ENCODE data around the gene PSMD9.
"Not testable (repeated sequence)": the region's sequence is repeated elsewhere in the genome, so short reads cannot be mapped to it uniquely, and the experiment has no call there.

PSMD9 gene

DNA sequence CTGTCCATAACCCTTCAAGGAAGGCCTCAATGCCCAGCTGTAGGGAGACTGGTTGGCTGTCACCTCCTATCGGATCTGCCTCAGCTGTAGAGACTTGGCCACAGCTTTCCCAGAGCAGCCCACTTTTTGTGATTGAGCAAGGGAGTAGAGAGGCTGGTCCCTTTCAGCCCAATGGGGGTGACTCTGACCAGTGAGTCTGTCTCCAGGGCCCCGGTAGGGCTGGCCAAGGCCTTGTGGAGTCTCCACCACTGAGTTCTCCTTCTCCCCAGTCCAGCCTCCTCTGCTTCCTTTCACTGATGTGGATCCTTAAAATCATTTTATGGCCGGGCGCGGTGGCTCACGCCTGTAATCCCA lies 15.4 kb upstream of the PSMD9 start:
- no peak for DNase-seq (ENCODE audit: low read depth in 1 of 2, low spot score in 1 of 2)

DNA sequence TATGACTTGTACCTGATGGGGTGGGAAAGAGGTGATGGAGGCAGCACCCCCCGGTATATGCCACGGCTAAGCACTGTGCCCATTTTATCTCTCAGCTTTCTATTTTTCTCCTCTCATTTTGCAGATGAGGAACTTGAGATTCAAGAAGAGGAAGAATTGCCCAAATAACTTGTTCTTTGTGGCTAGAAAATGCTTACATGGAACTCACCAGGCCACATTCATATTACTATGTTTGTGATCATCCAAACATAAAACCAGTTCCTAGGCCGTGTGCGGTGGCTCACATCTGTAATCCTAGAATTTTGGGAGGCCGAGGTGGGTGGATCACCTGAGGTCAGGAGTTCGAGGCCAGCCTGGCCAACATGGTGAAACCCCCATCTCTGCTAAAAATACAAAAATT lies 14.5 kb upstream of the PSMD9 start:
- DNase-seq (ENCODE audit: low read depth in 1 of 2, low spot score in 1 of 2): no peak

DNA sequence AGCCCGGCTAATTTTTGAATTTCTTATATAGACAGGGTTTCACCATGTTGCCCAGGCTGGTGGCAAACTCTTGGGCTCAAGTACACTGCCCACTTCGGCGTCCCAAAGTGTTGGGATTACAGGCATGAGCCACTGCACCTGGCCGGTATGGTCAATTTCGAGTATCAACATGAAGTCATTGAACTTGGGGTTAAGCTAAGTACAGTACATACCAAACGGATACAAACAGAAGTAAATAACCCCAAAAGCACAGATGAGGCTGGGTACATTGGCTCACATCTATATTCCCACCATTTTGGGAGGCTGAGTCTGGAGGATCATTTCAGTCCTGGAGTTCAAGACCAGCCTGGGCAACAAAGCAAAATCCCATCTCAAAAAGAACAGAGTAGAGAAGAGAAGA lies 13.0 kb upstream of the PSMD9 start:
- DNase-seq (ENCODE audit: low read depth in 1 of 2, low spot score in 1 of 2): no peak

DNA sequence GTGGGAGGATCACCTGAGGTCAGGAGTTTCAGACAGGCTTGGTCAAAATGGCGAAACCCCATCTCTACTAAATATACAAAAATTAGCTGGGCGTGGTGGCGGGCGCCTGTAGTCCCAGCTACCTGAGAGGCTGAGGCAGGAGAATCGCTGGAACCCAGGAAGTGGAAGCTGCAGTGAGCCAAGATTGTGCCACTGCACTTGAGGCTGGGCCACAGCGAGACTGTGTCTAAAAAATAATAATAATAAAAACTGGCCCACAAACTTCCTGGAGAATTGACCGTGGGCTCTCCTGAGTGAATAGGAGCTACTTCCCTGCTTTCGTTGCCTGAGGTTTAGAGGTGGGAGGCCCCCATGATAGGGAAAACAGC lies 12.5 kb upstream of the PSMD9 start:
- not testable (repeated sequence) for DNase-seq (ENCODE audit: low read depth in 1 of 2, low spot score in 1 of 2)

DNA sequence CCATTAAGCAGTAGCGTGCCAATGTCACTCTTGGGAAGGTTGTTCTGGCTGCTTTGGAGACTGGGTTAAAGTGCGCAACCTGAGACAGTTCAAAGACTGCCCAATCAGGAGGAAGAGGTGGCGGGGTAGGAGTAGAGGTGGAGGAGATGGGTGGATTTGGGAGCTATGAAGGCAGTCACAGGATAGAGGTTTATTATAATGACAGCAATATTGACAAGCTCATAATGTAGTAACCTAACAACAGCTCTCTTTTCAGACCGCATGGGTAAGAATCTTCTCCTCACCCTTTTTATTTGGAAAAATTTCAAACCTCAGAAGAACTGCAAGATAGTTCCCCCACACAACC lies 5.3 kb upstream of the PSMD9 start:
- DNase-seq (ENCODE audit: low read depth in 1 of 2, low spot score in 1 of 2): no peak

DNA sequence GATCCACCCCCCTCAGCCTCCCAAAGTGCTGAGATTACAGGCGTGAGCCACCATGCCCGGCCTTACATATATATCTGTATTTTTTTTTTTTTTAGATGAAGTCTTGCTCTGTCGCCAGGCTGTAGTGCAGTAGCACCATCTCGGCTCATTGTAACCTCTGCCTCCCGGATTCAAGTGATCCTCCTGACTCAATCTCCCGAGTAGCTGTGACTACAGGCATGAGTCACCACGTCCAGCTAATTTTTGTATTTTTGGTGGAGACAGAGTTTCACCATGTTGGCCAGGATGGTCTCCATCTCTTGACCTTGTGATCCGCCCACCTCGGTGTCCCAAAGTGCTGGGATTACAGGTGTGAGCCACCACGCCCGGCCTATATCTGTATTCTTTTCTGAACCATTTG lies 3.5 kb upstream of the PSMD9 start:
- not testable (repeated sequence) for DNase-seq (ENCODE audit: low read depth in 1 of 2, low spot score in 1 of 2)

DNA sequence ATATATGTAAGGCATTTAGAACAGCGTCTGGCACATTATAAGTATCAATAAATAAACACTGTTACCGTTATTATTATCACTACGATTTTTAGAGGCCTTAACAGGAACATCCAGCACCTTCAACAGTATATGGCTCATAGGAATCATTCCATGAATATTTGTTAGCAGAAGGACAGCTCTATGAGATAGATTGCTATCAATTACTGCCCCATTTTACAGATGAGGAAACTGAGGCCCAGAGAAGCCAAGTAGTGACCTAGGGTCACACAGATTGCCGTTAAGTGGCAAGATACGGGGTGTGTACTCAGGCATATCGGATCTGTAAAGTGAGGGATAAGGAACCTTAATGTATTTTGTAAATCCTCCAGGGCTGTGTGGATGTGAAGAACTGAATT lies 510 bp upstream of the PSMD9 start:
- no peak for DNase-seq (ENCODE audit: low read depth in 1 of 2, low spot score in 1 of 2)

DNA sequence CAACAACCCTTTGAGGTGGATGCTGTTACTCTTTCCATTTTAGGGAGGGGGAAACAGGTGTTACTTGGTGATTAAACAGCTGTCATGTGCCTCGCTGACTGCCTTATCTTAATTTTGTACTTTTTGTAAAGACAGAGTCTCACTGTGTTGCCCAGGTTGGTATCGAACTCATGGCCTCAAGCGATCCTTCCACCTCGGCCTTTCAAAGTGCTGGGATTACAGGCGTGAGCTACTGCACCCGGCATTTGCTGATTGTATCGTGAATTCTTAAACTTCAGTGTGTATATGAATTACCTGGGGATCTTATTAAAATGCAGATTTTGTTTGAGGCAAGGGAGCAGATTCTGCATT lies 659 bp downstream of the PSMD9 start:
- DNase-seq (ENCODE audit: low read depth in 1 of 2, low spot score in 1 of 2): no peak

DNA sequence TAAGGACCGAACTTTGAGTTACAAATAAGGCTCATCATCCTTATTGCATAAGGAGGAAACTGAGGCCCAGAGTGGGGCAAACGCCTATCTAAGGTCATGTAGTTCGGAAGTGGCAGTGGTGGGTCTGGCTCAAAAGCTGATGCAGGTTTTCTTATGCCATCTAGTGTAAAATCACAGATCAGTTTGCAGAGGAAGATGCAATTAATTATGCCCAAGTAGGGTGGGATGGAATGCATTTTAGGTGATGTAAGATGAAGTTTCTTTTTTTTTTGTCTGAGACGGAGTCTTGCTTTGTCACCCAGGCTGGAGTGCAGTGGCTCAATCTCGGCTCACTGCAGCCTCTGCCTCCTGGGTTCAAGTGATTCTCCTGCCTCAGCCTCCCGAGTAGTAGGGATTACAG lies 1.1 kb downstream of the PSMD9 start:
- not testable (repeated sequence) for DNase-seq (ENCODE audit: low read depth in 1 of 2, low spot score in 1 of 2)

DNA sequence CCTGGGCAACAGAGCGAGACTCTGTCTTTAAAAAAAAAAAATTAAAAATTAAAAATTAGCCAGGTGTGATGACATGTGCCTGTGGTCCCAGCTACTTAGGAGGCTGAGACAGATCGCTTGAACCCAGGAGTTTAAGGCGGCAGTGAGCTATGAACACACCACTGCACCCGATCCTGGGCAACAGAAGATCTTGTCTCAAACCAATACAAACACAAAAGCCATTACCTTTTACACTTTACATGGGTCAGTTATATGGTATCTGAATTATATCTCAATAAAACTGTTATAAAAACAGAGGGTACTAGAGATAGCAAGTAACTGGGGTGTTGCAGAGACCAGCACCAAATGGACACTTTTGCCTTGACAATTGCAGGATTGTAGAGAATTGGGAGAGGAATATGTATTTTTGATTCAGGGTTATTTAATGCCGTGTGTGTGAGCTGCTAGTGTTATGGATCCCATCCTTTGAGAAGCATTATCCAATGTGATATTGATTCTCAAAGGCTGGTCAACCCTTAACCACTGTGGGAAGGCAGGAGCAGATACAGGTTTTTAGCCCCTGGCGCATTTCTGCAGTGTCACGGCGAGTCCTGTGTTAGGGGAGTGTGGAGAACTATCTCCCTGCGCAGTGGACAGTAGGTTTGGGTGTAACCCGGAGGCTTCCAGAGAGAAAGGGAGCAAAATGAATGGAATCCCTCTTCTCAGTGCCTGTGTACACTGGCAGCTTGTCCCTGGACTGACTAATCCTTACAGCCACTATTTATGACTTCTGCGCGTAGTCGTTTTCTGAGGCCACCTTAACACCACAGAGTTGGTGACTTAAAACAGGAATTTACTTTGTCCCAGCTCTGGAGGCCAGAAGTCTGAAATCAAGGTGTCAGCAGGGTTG lies 4.3 kb downstream of the PSMD9 start:
- DNase-seq (ENCODE audit: low read depth in 1 of 2, low spot score in 1 of 2): no peak

DNA sequence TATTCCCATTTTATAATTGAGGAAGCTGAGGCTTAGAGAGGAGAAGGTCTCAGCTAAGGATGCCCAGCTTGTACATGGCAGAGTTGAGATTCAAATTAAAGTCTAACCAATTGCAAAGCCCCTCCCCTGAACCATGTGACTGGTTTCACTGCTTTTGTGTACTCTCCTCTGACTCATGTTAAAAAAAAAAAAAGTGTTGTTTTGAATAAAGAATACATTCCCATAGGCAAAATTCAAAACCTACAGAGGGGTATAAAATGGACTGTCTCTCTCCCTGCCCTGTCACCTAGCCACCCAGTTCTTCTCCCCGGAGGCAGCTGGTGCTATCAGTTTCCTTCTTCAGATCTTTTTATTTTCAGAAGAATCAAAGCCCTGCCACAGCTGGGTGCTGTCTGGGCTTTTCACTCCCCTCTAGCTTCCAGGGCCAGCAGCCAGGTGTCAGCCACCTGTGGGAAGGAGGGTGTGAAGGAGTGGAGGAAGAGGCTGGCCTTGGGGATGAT lies 5.4 kb downstream of the PSMD9 start:
- no peak for DNase-seq (ENCODE audit: low read depth in 1 of 2, low spot score in 1 of 2)

DNA sequence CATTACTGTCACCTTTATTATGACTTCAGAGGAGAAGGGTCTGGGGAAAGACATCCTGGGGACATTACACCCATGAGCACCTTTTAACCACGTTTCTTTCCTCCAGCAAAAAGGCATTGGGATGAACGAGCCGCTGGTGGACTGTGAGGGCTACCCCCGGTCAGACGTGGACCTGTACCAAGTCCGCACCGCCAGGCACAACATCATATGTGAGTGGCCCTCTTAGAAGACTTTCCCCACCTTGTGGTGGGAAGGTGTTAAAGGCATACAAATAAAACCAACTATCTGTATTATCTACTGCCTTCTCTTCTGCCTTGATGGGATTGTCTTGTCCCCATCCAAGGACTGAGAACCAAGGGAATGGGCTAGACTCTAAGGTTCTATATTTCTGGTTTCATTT lies 6.0 kb downstream of the PSMD9 start:
- no peak for DNase-seq (ENCODE audit: low read depth in 1 of 2, low spot score in 1 of 2)

DNA sequence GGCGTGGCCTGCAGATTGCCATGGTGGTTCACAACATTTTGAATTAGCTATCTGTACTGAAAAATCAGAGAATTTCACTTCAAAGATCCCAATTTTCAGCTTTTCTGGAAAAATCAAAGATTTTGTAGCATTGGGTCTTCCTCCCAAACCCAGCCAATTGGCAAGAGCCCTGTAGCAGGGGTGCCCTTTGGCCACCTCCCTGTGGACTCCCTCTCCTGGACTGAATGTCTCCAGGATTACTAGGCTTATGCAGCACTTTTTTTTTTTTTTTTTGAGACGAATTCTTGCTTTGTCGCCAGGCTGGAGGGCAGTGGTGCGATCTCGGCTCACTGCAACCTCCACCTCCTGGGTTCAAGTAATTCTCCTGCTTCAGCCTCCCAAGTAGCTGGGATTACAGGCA lies 9.7 kb downstream of the PSMD9 start:
- no peak for DNase-seq (ENCODE audit: low read depth in 1 of 2, low spot score in 1 of 2)

DNA sequence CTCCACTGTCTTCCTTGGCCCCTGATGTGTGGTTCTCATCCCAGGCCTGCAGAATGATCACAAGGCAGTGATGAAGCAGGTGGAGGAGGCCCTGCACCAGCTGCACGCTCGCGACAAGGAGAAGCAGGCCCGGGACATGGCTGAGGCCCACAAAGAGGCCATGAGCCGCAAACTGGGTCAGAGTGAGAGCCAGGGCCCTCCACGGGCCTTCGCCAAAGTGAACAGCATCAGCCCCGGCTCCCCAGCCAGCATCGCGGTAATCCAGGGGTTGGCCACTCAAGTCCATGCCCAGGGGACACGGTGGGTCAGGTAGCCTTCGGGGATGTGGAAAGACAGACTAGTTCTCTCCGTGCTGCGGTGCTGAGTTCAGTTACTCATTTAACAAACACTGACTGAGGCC lies 11.0 kb downstream of the PSMD9 start:
- no peak for DNase-seq (ENCODE audit: low read depth in 1 of 2, low spot score in 1 of 2)

DNA sequence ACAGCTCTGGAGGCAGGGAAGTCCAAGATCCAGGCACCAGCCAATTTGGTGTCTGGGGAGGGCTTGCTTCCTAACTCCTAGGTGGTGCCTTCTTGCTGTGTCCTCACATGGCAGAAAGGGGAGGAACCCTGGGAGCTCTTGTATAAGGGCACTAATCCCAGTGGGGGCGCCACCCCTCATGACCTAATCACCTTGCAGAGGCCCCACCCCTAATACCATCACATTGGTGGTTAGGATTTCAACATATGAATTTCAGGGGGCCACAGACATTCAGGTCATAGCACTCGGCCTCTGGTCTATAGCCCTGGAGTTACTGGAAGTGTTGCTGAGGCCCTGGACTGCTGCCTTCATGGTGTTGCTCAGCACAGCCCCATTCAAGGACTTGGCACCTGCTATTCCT lies 14.6 kb downstream of the PSMD9 start:
- no peak for DNase-seq (ENCODE audit: low read depth in 1 of 2, low spot score in 1 of 2)

DNA sequence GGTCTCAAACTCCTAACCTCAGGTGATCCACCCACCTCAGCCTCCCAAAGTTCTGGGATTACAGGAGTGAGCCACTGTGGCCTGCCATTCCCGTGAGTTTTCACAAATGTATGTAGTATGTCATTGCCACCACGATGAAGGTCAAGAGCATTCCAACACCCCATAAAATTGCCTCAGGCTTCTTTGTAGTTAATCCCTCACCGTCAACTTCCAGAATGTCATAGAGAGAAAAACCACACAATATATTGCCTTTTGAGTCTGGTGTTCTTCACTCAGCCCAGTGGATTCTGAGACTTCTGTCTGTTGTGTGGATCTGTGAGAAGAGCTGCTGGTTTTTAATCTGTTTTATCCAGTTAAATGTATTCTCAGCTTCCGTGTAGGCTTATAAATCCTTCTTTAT lies 17.2 kb downstream of the PSMD9 start:
- DNase-seq (ENCODE audit: low read depth in 1 of 2, low spot score in 1 of 2): no peak

DNA sequence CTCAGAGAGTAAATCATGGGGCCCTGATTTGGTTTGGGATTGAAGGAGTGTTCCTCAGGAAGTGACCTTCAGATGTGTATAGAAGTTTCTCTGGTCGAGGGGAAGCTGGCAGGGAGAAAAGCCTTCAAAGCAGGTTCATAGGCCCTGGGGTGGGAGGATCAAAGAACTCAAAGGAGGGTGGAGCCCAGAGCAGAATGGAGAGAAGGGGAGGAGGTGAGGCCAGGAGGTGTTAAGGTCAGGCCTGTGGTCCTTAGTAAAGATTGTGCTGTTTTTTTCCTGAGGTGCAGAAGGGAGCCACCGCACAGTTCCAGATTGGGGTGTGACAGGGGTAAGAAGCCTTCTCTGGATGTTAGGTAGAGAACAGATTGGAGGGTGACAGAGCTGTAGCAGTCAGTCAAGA lies 20.1 kb downstream of the PSMD9 start:
- DNase-seq (ENCODE audit: low read depth in 1 of 2, low spot score in 1 of 2): no peak

DNA sequence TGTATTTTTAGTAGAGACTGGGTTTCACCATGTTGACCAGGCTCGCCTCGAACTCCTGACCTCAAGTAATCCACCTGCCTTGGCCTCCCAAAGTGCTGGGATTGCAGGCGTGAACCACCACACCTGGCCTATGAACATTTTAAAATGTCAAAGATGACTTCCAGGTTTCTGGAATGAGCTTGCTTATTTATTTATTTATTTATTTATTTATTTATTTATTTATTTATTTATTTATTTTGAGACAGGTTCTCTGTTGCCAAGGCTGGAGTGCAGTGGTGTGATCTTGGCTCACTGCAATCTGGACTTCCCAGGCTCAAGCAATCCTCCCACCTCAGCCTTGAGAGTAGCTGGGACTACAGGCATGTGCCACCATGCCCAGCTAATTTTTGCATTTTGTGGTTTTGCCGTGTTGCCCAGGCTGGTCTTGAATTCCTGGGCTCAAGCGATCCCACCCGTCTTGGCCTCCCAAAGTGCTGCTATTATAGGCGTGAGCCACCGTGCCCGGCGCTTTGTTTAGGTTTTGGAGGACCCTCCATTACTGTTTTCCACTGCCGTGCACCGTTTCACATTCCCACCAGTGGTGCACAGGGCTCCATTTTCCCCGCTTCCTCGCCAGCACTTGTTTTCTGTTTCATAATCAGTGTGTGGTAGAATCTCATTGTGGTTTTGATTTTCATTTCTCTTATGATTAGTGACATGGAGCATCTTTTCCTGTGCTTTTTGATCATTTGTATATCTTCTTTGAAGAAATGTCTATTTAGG lies 23.4 kb downstream of the PSMD9 start:
- DNase-seq (ENCODE audit: low read depth in 1 of 2, low spot score in 1 of 2): no peak

DNA sequence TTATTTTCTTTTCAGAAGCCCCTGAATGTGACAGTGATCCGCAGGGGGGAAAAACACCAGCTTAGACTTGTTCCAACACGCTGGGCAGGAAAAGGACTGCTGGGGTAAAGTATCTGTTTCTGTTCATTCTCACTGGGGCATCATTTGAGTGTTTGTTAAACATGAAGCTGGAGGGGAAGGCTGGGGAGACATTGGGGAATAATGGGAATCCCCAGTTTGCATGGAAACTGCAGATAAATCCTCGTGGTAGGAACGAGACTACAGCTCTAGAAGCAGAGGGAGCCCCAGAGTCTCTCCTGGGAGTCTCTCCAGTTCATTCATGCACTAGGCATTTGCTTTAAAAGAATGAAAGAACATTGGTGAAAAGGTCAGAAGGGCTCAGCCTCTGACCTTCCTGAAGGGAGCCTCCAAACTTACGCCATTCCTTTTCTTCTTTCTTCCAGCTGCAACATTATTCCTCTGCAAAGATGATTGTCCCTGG lies 27.3 kb downstream of the PSMD9 start:
- DNase-seq (ENCODE audit: low read depth in 1 of 2, low spot score in 1 of 2): no peak

DNA sequence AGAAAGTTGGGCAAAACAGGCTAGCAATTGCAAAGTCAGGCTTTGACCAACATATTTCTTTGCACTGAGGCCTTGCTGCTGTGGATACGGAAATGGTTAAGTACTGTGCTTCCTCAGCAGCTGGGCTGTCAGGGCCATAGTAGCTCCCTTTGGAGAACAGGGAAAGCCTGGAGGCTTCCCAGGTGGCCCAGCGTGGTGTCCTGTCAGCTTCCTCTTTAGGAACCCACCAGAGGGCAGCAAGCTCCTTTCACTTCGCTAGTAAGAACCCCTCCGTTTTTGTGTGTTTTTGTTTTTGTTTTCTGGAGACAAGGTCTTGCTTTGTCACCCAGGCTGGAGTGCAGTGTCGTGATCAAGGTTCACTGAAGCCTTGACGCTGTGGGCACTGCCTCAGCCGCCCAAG lies 28.1 kb downstream of the PSMD9 start:
- no peak for DNase-seq (ENCODE audit: low read depth in 1 of 2, low spot score in 1 of 2)

DNA sequence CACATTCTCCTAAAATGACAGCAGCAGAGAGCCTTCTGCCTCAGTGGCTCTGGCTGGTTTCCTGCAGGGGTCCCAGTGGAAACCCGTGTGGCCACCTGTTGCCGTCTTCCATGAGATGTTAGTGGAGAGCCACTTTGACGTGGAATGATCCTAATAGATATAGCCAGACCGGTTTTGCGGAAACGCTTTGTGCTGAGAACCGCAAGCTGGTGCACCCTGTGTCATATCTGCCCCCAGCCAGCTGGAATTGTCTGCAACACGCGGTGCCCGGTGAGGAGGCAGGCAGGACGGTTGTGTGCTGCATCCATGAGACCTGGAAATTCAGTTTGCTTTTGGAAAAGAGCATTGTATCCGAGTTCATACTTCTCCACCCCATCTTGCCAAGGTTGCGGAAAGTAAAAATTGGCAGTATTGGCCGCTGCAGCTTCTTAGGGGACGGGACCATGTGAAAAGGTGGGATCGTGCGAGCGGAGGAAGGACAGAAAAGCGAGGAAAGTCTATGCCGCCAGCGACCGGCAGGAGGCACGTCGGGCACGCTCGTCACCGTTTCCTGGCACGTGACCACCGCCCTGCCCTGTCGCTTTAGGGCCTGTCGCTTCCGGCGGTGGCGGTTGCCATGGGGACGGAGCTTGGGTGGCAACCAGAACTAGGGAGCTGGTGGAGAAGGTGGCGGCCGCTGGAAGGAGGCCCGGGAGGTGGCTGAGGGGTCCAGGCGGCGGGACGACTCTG lies 29.5 kb downstream of the PSMD9 start, which contains the start of gene CFAP251:
Gene CFAP251 (plus strand): TSS at position 643 of the 729 bp plus-strand sequence. CDS start 2,714 bp downstream, outside the sequence.
- peak; percentile 79 to 94 for DNase-seq (ENCODE audit: low read depth in 1 of 2, low spot score in 1 of 2)

DNA sequence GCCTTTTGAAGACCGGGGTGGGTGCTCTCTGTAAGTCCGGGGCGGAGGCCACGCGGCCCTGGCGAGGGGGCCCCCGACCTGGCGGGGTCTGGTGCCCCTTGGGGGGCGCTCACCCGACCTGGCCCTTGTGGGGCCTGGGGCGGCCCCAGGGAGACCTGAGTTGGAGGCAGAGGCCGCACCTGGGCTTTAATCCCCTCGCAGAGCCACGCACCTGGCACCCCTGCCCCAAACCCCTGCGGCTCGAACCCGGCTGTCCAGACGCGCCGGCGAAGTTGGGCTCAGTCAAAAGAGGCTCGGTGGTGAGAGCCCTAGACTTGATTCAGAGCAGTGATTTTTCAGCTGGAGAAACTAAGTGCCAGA lies 30.1 kb downstream of the PSMD9 start:
- no peak for DNase-seq (ENCODE audit: low read depth in 1 of 2, low spot score in 1 of 2)
